ENCODE results near the gene OPRM1. TPM values are rescaled to one million over a fixed set of nuclear protein-coding genes. Genes with fewer than 3 reads are reported as not detected.
"Not testable (repeated sequence)": the region's sequence is repeated elsewhere in the genome, so short reads cannot be mapped to it uniquely, and the experiment has no call there.

OPRM1 gene
- total RNA-seq, 1 experiment from 2014 or later: not detected

- intact Hi-C loops (cut with micrococcal nuclease; ENCODE audit: unreplicated experiment) (no loop called here), in situ Hi-C loops (cut with HindIII; ENCODE audit: low pct_unique_long_range_greater_than_20kb, low sequenced_read_pairs) (no loop called here)
- no peaks in the 10 kb centered on the region for H3K4me1 ChIP-seq (ENCODE audit: control insufficient read depth, insufficient read depth, low read length)
- ChIA-PET POLR2A (no interaction called here), CTCF (no interaction called here)
- no peak for TF ChIP-seq CTCF (IDR thresholded peaks at IDR 0.05)
- TF ChIP-seq POLR2AphosphoS5 (IDR thresholded peaks at IDR 0.05; ENCODE audit: low read depth, low read length): no peak
- TF ChIP-seq SIN3A (IDR thresholded peaks at IDR 0.05; ENCODE audit: borderline replicate concordance, insufficient read depth, low read depth, low read length): no peak
- TF ChIP-seq REST (IDR thresholded peaks at IDR 0.05; ENCODE audit: insufficient read depth in 1 of 2, low read depth in 2 of 2, low read length in 1 of 2): no peak
- no peak for TF ChIP-seq TCF7L2 (IDR thresholded peaks at IDR 0.05; ENCODE audit: low read depth, low read length)
- BruUV-seq (replicated peaks): no TSS peak
- ATAC-seq: no peak
- no peaks in the 10 kb centered on the region for H3K36me3 ChIP-seq (ENCODE audit: control insufficient read depth, insufficient read depth, low read length)
- no peak overlapping the region for H3K27ac ChIP-seq (ENCODE audit: low read length)
- no peaks in the 10 kb centered on the region for H3K9me3 ChIP-seq (ENCODE audit: control insufficient read depth, insufficient read depth, low read depth, low read length)
- no peak overlapping the region for H3K4me3 ChIP-seq (ENCODE audit: low read depth in 2 of 2, low read length in 2 of 2)
- no peaks in the 10 kb centered on the region for H3K27me3 ChIP-seq (ENCODE audit: control insufficient read depth, insufficient read depth, low read length)
- no peak for DNase-seq (ENCODE audit: low read depth, low spot score)
These were observed 32.7 kb downstream of the OPRM1 start for GRCh38 chr6:154071711-154072110.

GRCh38 chr6:154078596-154078995 is 39.6 kb downstream of the OPRM1 start:
- DNase-seq (ENCODE audit: low read depth, low spot score); CTCF ChIA-PET; POLR2A ChIA-PET; in situ Hi-C loops (cut with HindIII; ENCODE audit: low pct_unique_long_range_greater_than_20kb, low sequenced_read_pairs); BruUV-seq (replicated peaks); H3K9me3 ChIP-seq (ENCODE audit: control insufficient read depth, insufficient read depth, low read depth, low read length); ATAC-seq; H3K27me3 ChIP-seq (ENCODE audit: control insufficient read depth, insufficient read depth, low read length); H3K4me1 ChIP-seq (ENCODE audit: control insufficient read depth, insufficient read depth, low read length); H3K27ac ChIP-seq (ENCODE audit: low read length); H3K36me3 ChIP-seq (ENCODE audit: control insufficient read depth, insufficient read depth, low read length); H3K4me3 ChIP-seq (ENCODE audit: low read depth in 2 of 2, low read length in 2 of 2); intact Hi-C loops (cut with micrococcal nuclease; ENCODE audit: unreplicated experiment): not testable (repeated sequence)

GRCh38 chr6:154080461-154081189 is 41.6 kb downstream of the OPRM1 start:
- H3K9me3 ChIP-seq (ENCODE audit: control insufficient read depth, insufficient read depth, low read depth, low read length): no peaks in the 10 kb centered on the region
- no peaks in the 10 kb centered on the region for H3K4me1 ChIP-seq (ENCODE audit: control insufficient read depth, insufficient read depth, low read length)
- H3K4me3 ChIP-seq (ENCODE audit: low read depth in 2 of 2, low read length in 2 of 2): no peak overlapping the region
- DNase-seq (ENCODE audit: low read depth, low spot score): no peak
- H3K27ac ChIP-seq (ENCODE audit: low read length): no peak overlapping the region
- no peaks in the 10 kb centered on the region for H3K27me3 ChIP-seq (ENCODE audit: control insufficient read depth, insufficient read depth, low read length)
- intact Hi-C loops (cut with micrococcal nuclease; ENCODE audit: unreplicated experiment) (no loop called here), in situ Hi-C loops (cut with HindIII; ENCODE audit: low pct_unique_long_range_greater_than_20kb, low sequenced_read_pairs) (no loop called here)
- ChIA-PET CTCF (no interaction called here), POLR2A (no interaction called here)
- TF ChIP-seq CTCF (IDR thresholded peaks at IDR 0.05) (no peak), REST (IDR thresholded peaks at IDR 0.05; ENCODE audit: insufficient read depth in 1 of 2, low read depth in 2 of 2, low read length in 1 of 2) (no peak), POLR2AphosphoS5 (IDR thresholded peaks at IDR 0.05; ENCODE audit: low read depth, low read length) (no peak), SIN3A (IDR thresholded peaks at IDR 0.05; ENCODE audit: borderline replicate concordance, insufficient read depth, low read depth, low read length) (no peak), TCF7L2 (IDR thresholded peaks at IDR 0.05; ENCODE audit: low read depth, low read length) (no peak)
- no peak for ATAC-seq
- BruUV-seq (replicated peaks): no TSS peak
- H3K36me3 ChIP-seq (ENCODE audit: control insufficient read depth, insufficient read depth, low read length): no peaks in the 10 kb centered on the region
